Erythroblast (primary cell): ENCODE data around the gene HERC2.

Experiments
- GATA1 ChIP-seq: IDR thresholded peaks from 2 replicates; pipeline ENCODE4 v1.6.1; 2011; ENCODE audit warnings: low read depth, mild to moderate bottlenecking, control low read depth, low read length, moderate library complexity
- POLR2A ChIP-seq: IDR thresholded peaks from 2 replicates; pipeline ENCODE4 v1.6.1; 2011; ENCODE audit warnings: mild to moderate bottlenecking, low read length

DNA sequence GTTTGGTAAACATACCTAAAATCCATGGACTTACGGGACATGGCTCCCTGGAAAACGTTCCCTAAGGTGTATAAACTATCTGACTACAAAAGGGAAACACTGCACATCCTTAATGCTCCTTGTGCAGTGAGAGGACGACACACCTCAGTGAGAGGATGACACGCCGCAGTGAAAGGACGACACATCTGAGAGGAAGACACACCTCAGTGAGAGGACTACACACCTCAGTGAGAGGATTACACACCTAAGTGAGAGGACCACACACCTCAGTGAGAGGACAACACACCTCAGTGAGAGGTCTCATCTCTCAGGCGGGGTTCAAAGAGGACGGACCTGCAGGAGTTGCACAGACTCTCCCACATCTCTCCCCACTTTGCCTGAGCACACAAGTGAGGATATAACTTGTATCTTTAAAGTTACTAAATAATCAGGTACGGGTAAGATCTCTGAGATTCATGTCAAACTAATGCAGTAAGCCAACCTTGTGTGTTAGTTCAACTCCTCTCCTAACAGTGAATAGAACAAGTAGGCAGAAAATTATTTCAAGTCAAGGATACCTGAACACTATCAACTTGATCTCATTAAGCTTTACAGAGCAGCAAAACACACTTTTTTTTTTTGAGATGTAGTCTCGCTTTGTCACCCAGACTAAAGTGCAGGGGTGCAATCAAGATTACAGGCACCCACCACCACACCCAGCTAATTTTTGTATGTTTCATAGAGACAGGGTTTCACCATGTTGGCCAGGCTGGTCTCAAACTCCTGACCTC lies 32.1 kb downstream of the HERC2 start:
- TF ChIP-seq POLR2A (no peak), GATA1 (no peak)
